Loucy (cell line): ENCODE data around the gene TM9SF1.

ENCODE experiments used
- EZH2phosphoT487 ChIP-seq: fragments of 200-600 bp; IDR thresholded peaks from 2 replicates; pipeline ENCODE4 v1.6.1; 2018; ENCODE audit warnings: antibody characterized with exemption, mild to moderate bottlenecking, moderate library complexity, borderline replicate concordance
- TF ChIP-seq, protein P1 (sequence below): fragments of 200-600 bp; sonication (generic); conservative IDR thresholded peaks from 2 replicates; pipeline ENCODE4 v1.5.1; 2014; ENCODE audit warnings: mild to moderate bottlenecking, antibody characterized with exemption, low read length

DNA sequence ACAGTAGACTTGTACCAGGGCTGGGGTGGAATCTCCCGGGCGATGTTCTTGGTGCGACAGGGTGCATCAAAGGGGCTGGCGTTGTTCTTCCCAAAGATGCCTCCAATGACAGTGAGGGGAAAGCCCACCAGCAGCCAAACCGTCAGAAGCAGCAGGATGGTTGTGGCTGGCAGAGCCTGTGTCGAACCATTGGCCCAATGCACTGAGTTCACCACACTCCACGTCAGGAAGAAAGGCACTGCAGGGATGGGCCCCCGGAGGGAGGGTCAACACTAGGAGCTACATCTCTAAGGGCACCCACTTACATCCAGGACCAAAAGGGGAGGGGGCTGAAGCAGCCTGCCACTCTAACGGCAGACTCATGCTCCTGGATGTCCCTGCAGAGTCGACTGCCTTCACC lies 4.8 kb downstream of the TM9SF1 start:
- TF ChIP-seq, protein P1, sequence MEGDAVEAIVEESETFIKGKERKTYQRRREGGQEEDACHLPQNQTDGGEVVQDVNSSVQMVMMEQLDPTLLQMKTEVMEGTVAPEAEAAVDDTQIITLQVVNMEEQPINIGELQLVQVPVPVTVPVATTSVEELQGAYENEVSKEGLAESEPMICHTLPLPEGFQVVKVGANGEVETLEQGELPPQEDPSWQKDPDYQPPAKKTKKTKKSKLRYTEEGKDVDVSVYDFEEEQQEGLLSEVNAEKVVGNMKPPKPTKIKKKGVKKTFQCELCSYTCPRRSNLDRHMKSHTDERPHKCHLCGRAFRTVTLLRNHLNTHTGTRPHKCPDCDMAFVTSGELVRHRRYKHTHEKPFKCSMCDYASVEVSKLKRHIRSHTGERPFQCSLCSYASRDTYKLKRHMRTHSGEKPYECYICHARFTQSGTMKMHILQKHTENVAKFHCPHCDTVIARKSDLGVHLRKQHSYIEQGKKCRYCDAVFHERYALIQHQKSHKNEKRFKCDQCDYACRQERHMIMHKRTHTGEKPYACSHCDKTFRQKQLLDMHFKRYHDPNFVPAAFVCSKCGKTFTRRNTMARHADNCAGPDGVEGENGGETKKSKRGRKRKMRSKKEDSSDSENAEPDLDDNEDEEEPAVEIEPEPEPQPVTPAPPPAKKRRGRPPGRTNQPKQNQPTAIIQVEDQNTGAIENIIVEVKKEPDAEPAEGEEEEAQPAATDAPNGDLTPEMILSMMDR: no peak
- TF ChIP-seq EZH2phosphoT487: no peak
